KMS-11 (cell line): ENCODE data around the gene MCC.

Experiments used
- H2AFZ ChIP-seq: fragments of 200-600 bp; sonication (generic); 2 replicates; pipeline ENCODE4 v1.6.1; 2016; ENCODE audit warnings: antibody characterized with exemption, mixed run types, low read depth
- H3K27ac ChIP-seq: fragments of 200-600 bp; sonication (generic); 2 replicates; pipeline ENCODE4 v1.6.1; 2016; ENCODE audit warnings: mild to moderate bottlenecking, mixed run types
- H3K27me3 ChIP-seq: fragments of 200-600 bp; sonication (generic); 2 replicates; pipeline ENCODE4 v1.6.1; 2017; ENCODE audit warnings: mild to moderate bottlenecking, low read depth, mixed run types, moderate library complexity; ENCODE audit not compliant: insufficient read depth
- H3K36me3 ChIP-seq: fragments of 200-600 bp; sonication (generic); 2 replicates; pipeline ENCODE4 v1.6.1; 2017; ENCODE audit warnings: mild to moderate bottlenecking, mixed run types; ENCODE audit not compliant: insufficient read depth
- H3K4me1 ChIP-seq: fragments of 200-600 bp; sonication (generic); 2 replicates; pipeline ENCODE4 v1.6.1; 2016; ENCODE audit warnings: mild to moderate bottlenecking, low read depth, mixed run types; ENCODE audit not compliant: poor library complexity, severe bottlenecking
- H3K4me2 ChIP-seq: fragments of 200-600 bp; sonication (generic); 2 replicates; pipeline ENCODE4 v1.7.0; 2016; ENCODE audit warnings: mild to moderate bottlenecking, mixed run types
- H3K4me3 ChIP-seq: fragments of 200-600 bp; sonication (generic); IDR thresholded peaks from 2 replicates; pipeline ENCODE4 v1.6.1; 2017; ENCODE audit warnings: low read depth, low read length, mixed read lengths; ENCODE audit not compliant: insufficient read depth
- H3K79me2 ChIP-seq: fragments of 200-600 bp; sonication (generic); 2 replicates; pipeline ENCODE4 v1.6.1; 2016; ENCODE audit warnings: low read depth, mixed run types; ENCODE audit not compliant: insufficient read depth
- H3K9ac ChIP-seq: fragments of 200-600 bp; sonication (generic); 2 replicates; pipeline ENCODE4 v1.6.1; 2016; ENCODE audit warnings: mild to moderate bottlenecking, mixed run types
- H4K20me1 ChIP-seq: fragments of 200-600 bp; sonication (generic); 2 replicates; pipeline ENCODE4 v1.6.1; 2016; ENCODE audit warnings: mild to moderate bottlenecking, mixed run types; ENCODE audit not compliant: insufficient read depth
- CTCF ChIP-seq: fragments of 200-600 bp; sonication (generic); conservative IDR thresholded peaks from 2 replicates; pipeline ENCODE4 v1.6.1; 2017; ENCODE audit warnings: low read depth, mild to moderate bottlenecking, antibody characterized with exemption, low read length, moderate library complexity, mixed read lengths

Gene MCC

DNA sequence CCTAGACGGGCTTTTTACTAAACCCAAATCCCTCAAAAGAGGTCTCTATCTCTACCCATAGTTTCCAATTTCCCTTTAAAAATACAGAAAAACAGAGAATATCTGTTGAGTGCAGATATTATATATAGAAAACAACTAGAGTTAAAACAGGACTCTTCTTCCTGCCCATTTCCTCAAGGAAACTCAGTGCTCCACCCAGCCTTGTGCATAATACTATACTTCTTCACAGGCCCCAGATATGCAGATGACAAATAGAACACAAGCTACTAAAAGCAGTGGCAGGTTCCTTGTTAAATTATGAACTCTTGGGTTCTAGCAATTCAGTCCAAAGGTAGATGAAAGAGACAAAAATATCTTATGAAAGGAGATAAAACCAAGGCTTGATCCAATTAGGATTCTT lies 253.7 kb downstream of the MCC start:
- no peaks in the 10 kb centered on the region for H4K20me1 ChIP-seq
- H3K4me3 ChIP-seq = no peak overlapping the region
- H3K4me1 ChIP-seq = no peaks in the 10 kb centered on the region
- no peak for TF ChIP-seq CTCF
- no peaks in the 10 kb centered on the region for H3K36me3 ChIP-seq
- no peaks in the 10 kb centered on the region for H3K27me3 ChIP-seq
- no peak overlapping the region for H3K4me2 ChIP-seq
- H3K27ac ChIP-seq = no peak overlapping the region
- no peak overlapping the region for H3K9ac ChIP-seq
- H3K79me2 ChIP-seq = no peaks in the 10 kb centered on the region
- no peak overlapping the region for H2AFZ ChIP-seq

DNA sequence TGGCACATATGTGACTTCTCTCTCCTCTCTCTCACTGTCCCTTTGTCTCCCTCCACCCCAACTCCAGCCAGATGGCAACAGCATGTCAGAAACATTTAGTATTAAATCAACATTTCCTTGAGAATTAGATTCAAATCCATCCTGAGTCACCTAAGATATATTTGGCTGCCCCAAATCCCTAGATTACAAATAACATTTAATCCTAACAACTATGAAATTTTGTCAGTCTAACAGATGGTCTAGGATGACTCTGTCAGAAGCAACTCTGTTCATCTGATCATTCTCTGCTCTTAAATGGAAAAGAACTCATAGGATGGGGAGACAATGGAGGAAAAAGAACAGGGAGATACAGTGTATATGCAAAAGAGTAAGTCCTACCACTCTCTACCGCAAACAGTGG lies 254.6 kb downstream of the MCC start:
- no peaks in the 10 kb centered on the region for H3K4me1 ChIP-seq
- H3K36me3 ChIP-seq = no peaks in the 10 kb centered on the region
- H3K79me2 ChIP-seq = no peaks in the 10 kb centered on the region
- H4K20me1 ChIP-seq = no peaks in the 10 kb centered on the region
- no peaks in the 10 kb centered on the region for H3K27me3 ChIP-seq
- H3K4me3 ChIP-seq = no peak overlapping the region
- no peak overlapping the region for H3K9ac ChIP-seq
- no peak for TF ChIP-seq CTCF
- no peak overlapping the region for H3K27ac ChIP-seq
- no peak overlapping the region for H3K4me2 ChIP-seq
- H2AFZ ChIP-seq = no peak overlapping the region

DNA sequence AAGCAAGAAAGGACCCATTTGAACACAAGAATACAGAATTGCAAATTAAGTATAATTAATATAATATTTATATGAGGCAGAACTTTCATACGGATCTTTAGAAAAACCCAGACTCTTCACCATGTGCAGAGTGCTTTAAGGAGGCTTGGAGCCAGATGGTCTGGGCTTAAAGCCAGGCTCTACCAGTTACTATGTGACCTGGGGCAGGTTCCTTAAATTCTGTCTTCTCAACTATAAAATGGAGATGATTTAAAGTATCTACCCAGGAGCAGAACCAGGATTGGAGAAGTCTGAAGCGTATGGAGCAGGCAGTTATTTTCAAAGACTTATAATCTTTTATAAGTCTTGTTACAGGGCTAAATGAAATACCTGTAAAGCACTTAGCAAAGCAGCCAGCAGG lies 255.6 kb downstream of the MCC start:
- H3K4me1 ChIP-seq = no peaks in the 10 kb centered on the region
- no peak overlapping the region for H3K27ac ChIP-seq
- no peaks in the 10 kb centered on the region for H3K27me3 ChIP-seq
- no peaks in the 10 kb centered on the region for H3K36me3 ChIP-seq
- no peaks in the 10 kb centered on the region for H3K79me2 ChIP-seq
- H3K4me3 ChIP-seq = no peak overlapping the region
- no peak for TF ChIP-seq CTCF
- H4K20me1 ChIP-seq = no peaks in the 10 kb centered on the region
- H3K4me2 ChIP-seq = no peak overlapping the region
- no peak overlapping the region for H3K9ac ChIP-seq
- H2AFZ ChIP-seq = no peak overlapping the region

GRCh38 chr5:113232221-113232620 lies 256.0 kb downstream of the MCC start:
- Histone ChIP-seq H3K27me3 (no peaks in the 10 kb centered on the region), H3K9ac (no peak overlapping the region), H3K36me3 (no peaks in the 10 kb centered on the region), H3K4me3 (no peak overlapping the region), H3K4me1 (no peaks in the 10 kb centered on the region), H3K27ac (no peak overlapping the region), H3K79me2 (no peaks in the 10 kb centered on the region), H2AFZ (no peak overlapping the region), H3K4me2 (no peak overlapping the region), H4K20me1 (no peaks in the 10 kb centered on the region)
- TF ChIP-seq CTCF = no peak

DNA sequence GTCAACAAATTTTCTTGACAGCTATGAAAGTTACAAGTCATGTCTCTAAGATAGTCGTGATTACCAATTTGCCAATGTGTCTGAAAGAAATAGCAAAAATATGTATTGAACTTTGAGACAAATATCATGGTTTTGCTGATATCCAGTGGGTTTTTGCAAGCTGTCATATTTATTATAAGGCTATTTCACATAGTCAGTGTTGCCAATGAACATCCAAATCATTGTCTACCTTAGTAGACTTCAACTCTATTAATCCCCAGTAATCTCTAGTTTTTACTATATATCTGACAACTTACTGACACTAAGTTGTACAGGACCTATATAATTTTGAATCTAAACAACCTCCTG lies 256.6 kb downstream of the MCC start:
- no peaks in the 10 kb centered on the region for H3K27me3 ChIP-seq
- TF ChIP-seq CTCF = no peak
- no peak overlapping the region for H3K4me2 ChIP-seq
- H3K36me3 ChIP-seq = no peaks in the 10 kb centered on the region
- no peak overlapping the region for H3K4me3 ChIP-seq
- no peak overlapping the region for H3K9ac ChIP-seq
- no peaks in the 10 kb centered on the region for H4K20me1 ChIP-seq
- no peaks in the 10 kb centered on the region for H3K4me1 ChIP-seq
- no peak overlapping the region for H2AFZ ChIP-seq
- H3K27ac ChIP-seq = no peak overlapping the region
- H3K79me2 ChIP-seq = no peaks in the 10 kb centered on the region
